H1 (cell line): ENCODE data around the gene SKAP1. TPM values are rescaled to one million over a fixed set of nuclear protein-coding genes. Genes with fewer than 3 reads are reported as not detected.

Experiments
- CTCF ChIA-PET: fragments of 300-600 bp; sonication (Branson Sonifier 250); formaldehyde crosslinking; loops from one replicate; lab custom pipeline; 2021; ENCODE audit not compliant: partially characterized antibody; lab: Charles Lee
- POLR2A ChIA-PET: fragments of 300-600 bp; sonication (Branson Sonifier 250); formaldehyde crosslinking; loops from one replicate; lab custom pipeline; 2021; ENCODE audit warnings: inconsistent platforms; ENCODE audit not compliant: partially characterized antibody; lab: Charles Lee
- DNase-seq, 2 experiments: peaks; one replicate each; pipeline versions ENCODE4 v3.0.0 to v3.0.0-alpha.2; 2010 to 2022; ENCODE audit warnings: low spot score in 2 of 2, low read depth in 1 of 2, mixed read lengths in 1 of 2
- FAIRE-seq: peaks from 2 replicates; lab custom pipeline; 2011; peaks lifted over from hg19 to GRCh38; lab: Jason Lieb, UNC
- H2AFZ ChIP-seq: 2 replicates; pipeline ENCODE4 v1.8.1; 2012; ENCODE audit warnings: low read length, inconsistent platforms
- H2AK5ac ChIP-seq: 2 replicates; pipeline ENCODE4 v1.6.1; 2013; ENCODE audit warnings: low read depth, low read length
- H2BK120ac ChIP-seq: replicated peaks from 2 replicates; pipeline ENCODE3; 2013; ENCODE audit warnings: low read depth, low read length, inconsistent platforms
- H2BK12ac ChIP-seq: 2 replicates; pipeline ENCODE4 v1.6.1; 2013; ENCODE audit warnings: low read depth, low read length
- H2BK15ac ChIP-seq: 2 replicates; pipeline ENCODE4 v1.6.1; 2013; ENCODE audit warnings: low read length
- H2BK20ac ChIP-seq: 2 replicates; pipeline ENCODE4 v1.6.1; 2013; ENCODE audit warnings: low read length
- H2BK5ac ChIP-seq: 2 replicates; pipeline ENCODE4 v1.6.1; 2013; ENCODE audit warnings: low read depth, low read length
- H3K14ac ChIP-seq: 2 replicates; pipeline ENCODE4 v1.6.1; 2013; ENCODE audit warnings: inconsistent platforms; ENCODE audit not compliant: insufficient read length
- H3K18ac ChIP-seq: 2 replicates; pipeline ENCODE4 v1.6.1; 2013; ENCODE audit warnings: low read length; ENCODE audit errors: extremely low read depth
- H3K23ac ChIP-seq: 2 replicates; pipeline ENCODE4 v1.6.1; 2013; ENCODE audit warnings: inconsistent platforms; ENCODE audit not compliant: insufficient read length
- H3K23me2 ChIP-seq: 2 replicates; pipeline ENCODE4 v1.6.1; 2013; ENCODE audit warnings: low read depth, low read length
- H3K27ac ChIP-seq: 2 replicates; pipeline ENCODE4 v1.6.1; 2011; ENCODE audit warnings: low read depth, low read length, inconsistent platforms
- H3K27me3 ChIP-seq, 4 experiments: replicated peaks in 1 of 4; 1 replicate in 1 of 4; 2 replicates in 3 of 4; pipeline versions ENCODE4 v1.6.1 to v1.8.1; 2011 to 2013; ENCODE audit warnings: low read length in 3 of 4, mild to moderate bottlenecking in 3 of 4, inconsistent platforms in 2 of 4, mixed read lengths in 2 of 4, moderate library complexity in 1 of 4; ENCODE audit not compliant: control insufficient read depth in 3 of 4, insufficient read depth in 3 of 4; ENCODE audit errors: extremely low read depth in 1 of 4
- H3K36me3 ChIP-seq, 4 experiments: 2 replicates each; pipeline versions ENCODE4 v1.6.1 to v1.8.1; 2011 to 2013; ENCODE audit warnings: mild to moderate bottlenecking in 4 of 4, low read length in 3 of 4, moderate library complexity in 2 of 4, control low read depth in 1 of 4, inconsistent platforms in 1 of 4; ENCODE audit not compliant: insufficient read depth in 4 of 4, control insufficient read depth in 2 of 4
- H3K4ac ChIP-seq: replicated peaks from 2 replicates; pipeline ENCODE3; 2013; ENCODE audit warnings: low read length, low read depth, mixed read lengths, inconsistent platforms; ENCODE audit not compliant: insufficient read length
- H3K4me1 ChIP-seq, 4 experiments: replicated peaks in 1 of 4; 1 replicate in 1 of 4; 2 replicates in 3 of 4; pipeline versions ENCODE4 v1.6.1 to v1.8.1; 2011 to 2013; ENCODE audit warnings: low read length in 3 of 4, inconsistent platforms in 2 of 4, mixed read lengths in 1 of 4; ENCODE audit not compliant: insufficient read depth in 4 of 4, control insufficient read depth in 3 of 4
- H3K4me2 ChIP-seq, 2 experiments: 2 replicates each; pipeline versions ENCODE4 v1.6.1 to v1.8.1; 2011 to 2013; ENCODE audit warnings: low read depth in 2 of 2, low read length in 2 of 2, control low read depth in 1 of 2, inconsistent platforms in 1 of 2, mild to moderate bottlenecking in 1 of 2; ENCODE audit not compliant: insufficient read depth in 1 of 2
- H3K4me3 ChIP-seq, 4 experiments: fragments of 200-600, 300-600 bp in 1 of 4; sonication (generic), shearing (Covaris generic), sonication (Bioruptor Twin) in 1 of 4; 2 replicates each; pipeline versions ENCODE4 v1.5.1 to v1.8.1; 2011 to 2016; ENCODE audit warnings: low read length in 4 of 4, low read depth in 3 of 4, control low read depth in 2 of 4, inconsistent platforms in 2 of 4, mild to moderate bottlenecking in 2 of 4, mixed read lengths in 1 of 4, moderate library complexity in 1 of 4; ENCODE audit not compliant: insufficient read depth in 2 of 4; ENCODE audit errors: extremely low read depth in 1 of 4
- H3K56ac ChIP-seq: replicated peaks from 2 replicates; pipeline ENCODE3; 2013; ENCODE audit warnings: low read depth, mild to moderate bottlenecking, mixed read lengths, low read length, inconsistent platforms; ENCODE audit not compliant: insufficient read length
- H3K79me1 ChIP-seq: 2 replicates; pipeline ENCODE4 v1.6.1; 2013; ENCODE audit warnings: low read depth, low read length, control low read depth
- H3K79me2 ChIP-seq, 2 experiments: 2 replicates each; pipeline versions ENCODE4 v1.6.1 to v1.8.1; 2012 to 2013; ENCODE audit warnings: low read length in 2 of 2, mild to moderate bottlenecking in 2 of 2, inconsistent platforms in 1 of 2; ENCODE audit not compliant: insufficient read depth in 2 of 2, control insufficient read depth in 1 of 2
- H3K9ac ChIP-seq, 4 experiments: replicated peaks in 1 of 4; 1 replicate in 1 of 4; 2 replicates in 3 of 4; pipeline versions ENCODE4 v1.6.1 to v1.8.1; 2011 to 2013; ENCODE audit warnings: low read depth in 3 of 4, low read length in 3 of 4, control low read depth in 2 of 4, mild to moderate bottlenecking in 2 of 4, moderate library complexity in 2 of 4, inconsistent platforms in 1 of 4; ENCODE audit errors: extremely low read depth in 1 of 4
- H3K9me3 ChIP-seq, 2 experiments: 2 replicates each; pipeline versions ENCODE4 v1.6.1 to v1.8.1; 2012 to 2013; ENCODE audit warnings: mild to moderate bottlenecking in 2 of 2, moderate library complexity in 2 of 2, control low read depth in 1 of 2, inconsistent platforms in 1 of 2, low read depth in 1 of 2, low read length in 1 of 2, mixed read lengths in 1 of 2; ENCODE audit not compliant: insufficient read depth in 2 of 2
- H4K20me1 ChIP-seq, 2 experiments: replicated peaks in 1 of 2; 2 replicates each; pipeline versions ENCODE3 to v1.8.1; 2011 to 2013; ENCODE audit warnings: inconsistent platforms in 2 of 2, low read length in 2 of 2, mild to moderate bottlenecking in 1 of 2; ENCODE audit not compliant: insufficient read depth in 2 of 2, control insufficient read depth in 1 of 2
- H4K5ac ChIP-seq: 2 replicates; pipeline ENCODE4 v1.6.1; 2013; ENCODE audit warnings: low read length, low read depth, mixed read lengths, inconsistent platforms; ENCODE audit not compliant: insufficient read length
- H4K8ac ChIP-seq: 2 replicates; pipeline ENCODE4 v1.8.0; 2013; ENCODE audit warnings: mild to moderate bottlenecking, moderate library complexity, low read length, inconsistent platforms; ENCODE audit not compliant: insufficient read depth; ENCODE audit errors: extremely low read depth
- H4K91ac ChIP-seq: replicated peaks from 2 replicates; pipeline ENCODE3; 2013; ENCODE audit warnings: low read length, mixed read lengths, inconsistent platforms; ENCODE audit not compliant: insufficient read length
- CEBPB ChIP-seq: IDR thresholded peaks from 2 replicates; pipeline ENCODE4 v1.6.1; 2012; ENCODE audit warnings: low read depth, low read length
- CHD2 ChIP-seq: IDR thresholded peaks from 2 replicates; pipeline ENCODE4 v1.6.1; 2012; ENCODE audit warnings: low read length, improper control_type of control experiment
- SIN3A ChIP-seq, 2 experiments: IDR thresholded peaks in 1 of 2; conservative IDR thresholded peaks in 1 of 2; 2 replicates each; pipeline ENCODE4 v1.6.1; 2011 to 2012; ENCODE audit warnings: low read length in 2 of 2, improper control_type of control experiment in 1 of 2, low read depth in 1 of 2, mild to moderate bottlenecking in 1 of 2
- SP4 ChIP-seq: IDR thresholded peaks from 2 replicates; pipeline ENCODE4 v1.6.1; 2012; ENCODE audit warnings: low read length, inconsistent platforms
- WGBS, 2 experiments: shearing (Covaris generic) in 1 of 2; methylation state at CpG; one replicate each; pipeline versions ENCODE4 v1.1.6 to v1.1.7; 2013 to 2015; ENCODE audit warnings: low lambda C conversion rate in 2 of 2, mixed read lengths in 2 of 2, inconsistent platforms in 1 of 2, low coverage in 1 of 2, missing lambda C conversion rate in 1 of 2; ENCODE audit not compliant: insufficient replicate concordance in 2 of 2, insufficient coverage in 1 of 2, insufficient read length in 1 of 2; ENCODE audit errors: extremely low coverage in 1 of 2, missing lambda C conversion rate in 1 of 2; 5-methylcytosine and 5-hydroxymethylcytosine counted together
- polyA plus RNA-seq, 7 experiments: library from polyadenylated mRNA; depleted of rRNA in 3 of 7; stranded (reverse) in 5 of 7; unstranded in 2 of 7; fragments of >200 nt in 5 of 7; fragments of 200-250 nt in 2 of 7; gene quantifications; 1 replicate in 5 of 7; 2 replicates in 1 of 7; 4 replicates in 1 of 7; pipeline versions ENCODE4 v1.2.1 to v1.2.3, GENCODE V29; 2011 to 2013; ENCODE audit warnings: missing spikeins in 2 of 7, mixed read lengths in 2 of 7
- total RNA-seq: library from RNA; stranded (reverse); fragmentation: NEBNext Ultra II Directional; extraction: Animal tissue kit (Norgen Biotek cat#: 25700); gene quantifications from 2 replicates; pipeline ENCODE4 v1.2.1, GENCODE V29; 2021

Gene SKAP1
- total and polyA plus RNA-seq, 2 of the 8 experiments (the other 6 are each of a cell fraction or from before 2014, with no cell fraction given), result not detected

DNA sequence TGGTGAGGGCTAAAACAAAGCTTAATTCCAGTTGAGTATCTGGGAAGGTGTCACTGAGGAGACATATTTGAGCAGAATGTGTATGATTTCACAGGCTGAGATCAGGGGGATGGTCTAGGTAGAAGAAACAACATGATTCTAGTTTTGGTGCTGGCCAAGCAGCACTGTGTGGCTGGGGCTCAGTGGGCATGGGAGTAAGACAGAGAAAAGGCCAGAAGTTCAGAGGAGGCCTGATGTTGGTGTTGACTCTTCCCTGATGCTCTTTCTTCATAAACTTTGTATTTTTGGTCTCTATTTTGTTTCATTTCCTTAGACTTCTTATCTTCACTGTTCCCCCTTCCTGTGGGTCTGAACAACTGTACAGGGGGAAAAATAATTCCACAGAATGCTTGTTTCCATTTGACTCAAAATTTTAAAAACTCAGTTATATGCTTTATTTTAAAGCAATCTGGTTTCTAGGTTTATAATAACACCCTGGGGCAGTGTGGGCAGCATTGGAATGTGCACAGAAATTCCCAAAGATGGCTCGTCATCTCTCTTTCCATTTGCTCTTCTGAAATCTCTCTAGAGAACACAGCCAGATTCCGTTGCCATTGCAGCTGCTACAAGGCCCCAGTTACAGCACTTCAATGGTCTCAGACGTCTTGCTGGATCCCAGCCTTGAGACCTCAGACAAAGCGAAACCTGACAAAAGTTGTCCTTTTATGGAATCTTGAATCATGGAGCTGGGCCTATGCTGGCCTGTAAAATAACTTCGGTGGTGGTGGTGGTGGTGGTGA lies 254.1 kb downstream of the SKAP1 start:
- Histone ChIP-seq H3K9ac (no peak overlapping the region), H4K8ac (no peak overlapping the region), H2AFZ (no peak overlapping the region), H2BK5ac (no peak overlapping the region), H3K79me2 (no peaks in the 10 kb centered on the region), H3K23me2 (no peaks in the 10 kb centered on the region), H3K18ac (no peak overlapping the region), H3K4me2 (no peak overlapping the region), H3K4me3 (no peak overlapping the region), H4K5ac (no peak overlapping the region), H3K14ac (no peak overlapping the region), H4K91ac (no peak overlapping the region), H3K36me3 (no peaks in the 10 kb centered on the region), H3K23ac (no peak overlapping the region), H2BK120ac (no peak overlapping the region), H3K79me1 (no peaks in the 10 kb centered on the region), H3K27ac (no peak overlapping the region), H3K9me3 (no peaks in the 10 kb centered on the region), H3K4me1 (peaks cover 0 to 5% (median 3%) of the 10 kb centered on the region in 4 experiments; a peak in 3 of 7 replicates), H3K56ac (no peak overlapping the region), H3K4ac (no peak overlapping the region), H2BK12ac (no peak overlapping the region), H2AK5ac (no peak overlapping the region), H4K20me1 (no peaks in the 10 kb centered on the region), H3K27me3 (no peaks in the 10 kb centered on the region), H2BK20ac (no peak overlapping the region), H2BK15ac (no peak overlapping the region)
- CTCF ChIA-PET, result interaction anchor here (0.6 to 1.3 kb wide), 4 partner anchors 9 to 126 kb away, joined by 3 read pairs; no protein-coding TSS in a partner anchor
- POLR2A ChIA-PET, result no interaction called here
- DNase-seq (no peak), FAIRE-seq (no peak)
- TF ChIP-seq SP4, result no peak
- TF ChIP-seq CHD2, result no peak
- no peak for TF ChIP-seq SIN3A (conservative IDR thresholded peaks at IDR 0.05 in 1 of 2, IDR thresholded peaks at IDR 0.05 in 1 of 2; ENCODE audit: low read depth in 1 of 2, low read length in 2 of 2)
- no peak for TF ChIP-seq CEBPB
- WGBS, 2 experiments, result 85% methylated on average over 5 of the region's 5 CpGs; no CpG with 5 or more reads in 1 of the 2 experiments
